RPMI8226 (cell line): ENCODE measurements around the gene APCDD1L.
"Not testable (repeated sequence)": the region's sequence is repeated elsewhere in the genome, so short reads cannot be mapped to it uniquely, and the experiment has no call there.

Source experiments
- DNase-seq: peaks from one replicate; pipeline ENCODE4 v3.0.0-alpha.2; 2015

APCDD1L gene

GRCh38 chr20:58513580-58514285 lies 1.5 kb downstream of the APCDD1L start:
- no peak for DNase-seq

GRCh38 chr20:58512808-58513552 lies 2.2 kb downstream of the APCDD1L start:
- DNase-seq: no peak

- DNase-seq: peak; percentile 10
Measured at GRCh38 chr20:58511861-58512260, 3.3 kb downstream of the APCDD1L start.

- no peak for DNase-seq
Measured at GRCh38 chr20:58511364-58511763, 3.8 kb downstream of the APCDD1L start.

- no peak for DNase-seq
Measured at GRCh38 chr20:58510921-58511320, 4.3 kb downstream of the APCDD1L start.

- no peak for DNase-seq
Measured at GRCh38 chr20:58508762-58509395, 6.3 kb downstream of the APCDD1L start.

- DNase-seq: not testable (repeated sequence)
Measured at GRCh38 chr20:58506999-58507398, 8.2 kb downstream of the APCDD1L start.

GRCh38 chr20:58504566-58504965 lies 10.6 kb downstream of the APCDD1L start:
- no peak for DNase-seq

GRCh38 chr20:58503668-58504067 lies 11.5 kb downstream of the APCDD1L start:
- no peak for DNase-seq

- no peak for DNase-seq
Measured at GRCh38 chr20:58500256-58500655, 14.9 kb downstream of the APCDD1L start.

GRCh38 chr20:58498470-58499068 lies 16.6 kb downstream of the APCDD1L start:
- no peak for DNase-seq

GRCh38 chr20:58497724-58498469 lies 17.3 kb downstream of the APCDD1L start:
- DNase-seq: no peak

GRCh38 chr20:58497076-58497641 lies 18.0 kb downstream of the APCDD1L start:
- no peak for DNase-seq

- no peak for DNase-seq
Measured at GRCh38 chr20:58496429-58496769, 18.8 kb downstream of the APCDD1L start.

- DNase-seq: no peak
Measured at GRCh38 chr20:58495623-58496428, 19.4 kb downstream of the APCDD1L start.

- no peak for DNase-seq
Measured at GRCh38 chr20:58494923-58495622, 20.1 kb downstream of the APCDD1L start.

GRCh38 chr20:58492795-58493524 lies 22.2 kb downstream of the APCDD1L start:
- DNase-seq: no peak

GRCh38 chr20:58492074-58492718 lies 23.0 kb downstream of the APCDD1L start:
- no peak for DNase-seq

GRCh38 chr20:58486207-58486606 lies 29.0 kb downstream of the APCDD1L start:
- no peak for DNase-seq

GRCh38 chr20:58485393-58485792 lies 29.8 kb downstream of the APCDD1L start:
- no peak for DNase-seq
